ENCODE results near the gene KIAA2012.

Gene KIAA2012

DNA sequence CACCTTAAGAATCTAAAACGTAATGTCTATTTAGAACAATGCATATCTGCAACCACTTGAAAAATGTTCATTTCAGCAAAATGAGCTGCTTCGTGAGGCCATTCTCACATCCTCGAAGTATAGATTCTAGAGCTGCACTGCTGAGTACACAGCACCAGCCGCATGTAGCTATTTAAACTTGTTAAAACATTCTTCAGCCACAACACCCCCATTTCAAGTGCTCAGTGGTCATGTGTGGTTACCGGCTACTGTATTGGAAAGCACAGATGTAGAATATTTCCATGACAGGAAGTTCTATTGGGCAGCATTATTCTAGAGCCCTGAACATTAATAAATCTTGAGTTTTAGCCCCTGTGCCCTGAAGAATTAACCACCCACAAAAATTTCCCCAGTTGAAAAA, 130.3 kb downstream of the KIAA2012 start:
- DNase-seq (ENCODE audit: low read depth in 2 of 2): no peak
- TF ChIP-seq, protein P1, sequence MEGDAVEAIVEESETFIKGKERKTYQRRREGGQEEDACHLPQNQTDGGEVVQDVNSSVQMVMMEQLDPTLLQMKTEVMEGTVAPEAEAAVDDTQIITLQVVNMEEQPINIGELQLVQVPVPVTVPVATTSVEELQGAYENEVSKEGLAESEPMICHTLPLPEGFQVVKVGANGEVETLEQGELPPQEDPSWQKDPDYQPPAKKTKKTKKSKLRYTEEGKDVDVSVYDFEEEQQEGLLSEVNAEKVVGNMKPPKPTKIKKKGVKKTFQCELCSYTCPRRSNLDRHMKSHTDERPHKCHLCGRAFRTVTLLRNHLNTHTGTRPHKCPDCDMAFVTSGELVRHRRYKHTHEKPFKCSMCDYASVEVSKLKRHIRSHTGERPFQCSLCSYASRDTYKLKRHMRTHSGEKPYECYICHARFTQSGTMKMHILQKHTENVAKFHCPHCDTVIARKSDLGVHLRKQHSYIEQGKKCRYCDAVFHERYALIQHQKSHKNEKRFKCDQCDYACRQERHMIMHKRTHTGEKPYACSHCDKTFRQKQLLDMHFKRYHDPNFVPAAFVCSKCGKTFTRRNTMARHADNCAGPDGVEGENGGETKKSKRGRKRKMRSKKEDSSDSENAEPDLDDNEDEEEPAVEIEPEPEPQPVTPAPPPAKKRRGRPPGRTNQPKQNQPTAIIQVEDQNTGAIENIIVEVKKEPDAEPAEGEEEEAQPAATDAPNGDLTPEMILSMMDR (IDR thresholded peaks at IDR 0.05; ENCODE audit: low read depth, low read length): no peak
- H3K4me3 ChIP-seq (replicated peaks in 1 of 2; ENCODE audit: low read depth in 2 of 2, low read length in 2 of 2): no peak overlapping the region

DNA sequence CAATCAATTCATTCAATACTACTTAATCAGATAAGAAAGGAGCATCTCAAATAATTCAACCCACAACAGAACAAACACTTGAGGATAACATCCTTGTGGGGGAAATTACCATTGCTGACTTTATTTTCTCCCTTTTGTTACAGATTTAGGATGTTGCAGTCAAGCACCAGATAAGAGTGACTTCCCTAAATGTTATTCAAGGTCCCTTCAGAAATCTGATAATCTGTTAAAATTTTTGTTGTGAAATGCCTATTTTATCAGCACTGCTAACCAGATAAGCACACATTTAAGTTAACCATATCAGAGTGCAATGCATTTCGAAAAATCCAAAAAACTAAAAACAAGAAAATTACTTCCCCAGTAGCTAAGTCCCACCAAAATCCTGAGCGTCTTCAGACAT, 131.8 kb downstream of the KIAA2012 start:
- H3K4me3 ChIP-seq (replicated peaks in 1 of 2; ENCODE audit: low read depth in 2 of 2, low read length in 2 of 2): no peak overlapping the region
- no peak for DNase-seq (ENCODE audit: low read depth in 2 of 2)
- TF ChIP-seq, protein P1 (IDR thresholded peaks at IDR 0.05; ENCODE audit: low read depth, low read length): no peak

GRCh38 chr2:202208526-202208925, 135.5 kb downstream of the KIAA2012 start:
- no peak overlapping the region for H3K4me3 ChIP-seq (replicated peaks in 1 of 2; ENCODE audit: low read depth in 2 of 2, low read length in 2 of 2)
- TF ChIP-seq, protein P1 (IDR thresholded peaks at IDR 0.05; ENCODE audit: low read depth, low read length): no peak
- DNase-seq (ENCODE audit: low read depth in 2 of 2): no peak

DNA sequence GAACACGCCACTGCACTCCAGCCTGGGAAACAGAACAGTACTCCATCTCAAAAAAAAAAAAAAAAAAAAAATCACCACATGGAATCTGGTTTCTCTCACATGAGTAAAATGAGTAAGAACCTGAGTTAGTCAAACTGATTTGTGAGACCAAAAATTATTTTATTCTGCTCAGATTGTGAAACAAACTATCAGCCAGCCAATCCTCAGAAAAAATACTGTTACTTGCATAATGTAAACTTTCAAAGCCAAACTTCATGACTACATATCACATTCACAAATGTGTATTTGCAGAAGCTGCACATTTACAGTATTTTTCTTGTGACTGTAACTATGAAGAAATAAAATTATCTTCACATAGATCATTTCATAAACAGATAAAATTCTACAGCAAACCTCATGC, 142.1 kb downstream of the KIAA2012 start:
- H3K4me3 ChIP-seq (replicated peaks in 1 of 2; ENCODE audit: low read depth in 2 of 2, low read length in 2 of 2): no peak overlapping the region
- peak; percentile 12 to 14 for DNase-seq (ENCODE audit: low read depth in 2 of 2)
- TF ChIP-seq, protein P1 (IDR thresholded peaks at IDR 0.05; ENCODE audit: low read depth, low read length): no peak

GRCh38 chr2:202221873-202222272, 148.8 kb downstream of the KIAA2012 start:
- DNase-seq (ENCODE audit: low read depth in 2 of 2): peak; percentile 13 to 22
- H3K4me3 ChIP-seq (replicated peaks in 1 of 2; ENCODE audit: low read depth in 2 of 2, low read length in 2 of 2): no peak overlapping the region
- TF ChIP-seq, protein P1 (IDR thresholded peaks at IDR 0.05; ENCODE audit: low read depth, low read length): no peak

- peak overlapping the region; percentile 74 to 91 for H3K4me3 ChIP-seq (replicated peaks in 1 of 2; ENCODE audit: low read depth in 2 of 2, low read length in 2 of 2)
- TF ChIP-seq, protein P1 (IDR thresholded peaks at IDR 0.05; ENCODE audit: low read depth, low read length): no peak
- peak; percentile 54 to 55 for DNase-seq (ENCODE audit: low read depth in 2 of 2)
Measured at GRCh38 chr2:202237787-202238233, 164.8 kb downstream of the KIAA2012 start.

Data from cardiac fibroblast (primary cell).